ENCODE results near the gene ZDHHC16.
"Not testable (repeated sequence)": the region's sequence is repeated elsewhere in the genome, so short reads cannot be mapped to it uniquely, and the experiment has no call there.

ZDHHC16 gene

GRCh38 chr10:97474918-97475317 lies 28.9 kb downstream of the ZDHHC16 start:
- Histone ChIP-seq H3K56ac (ENCODE audit: low read length) (no peak overlapping the region), H3K23ac (ENCODE audit: low read length) (no peak overlapping the region), H3K36me3 (ENCODE audit: control insufficient read depth, insufficient read depth, low read length) (peaks cover 14% of the 10 kb centered on the region), H3K27me3 (ENCODE audit: insufficient read depth, low read length, poor library complexity) (no peaks in the 10 kb centered on the region), H2BK120ac (ENCODE audit: low read depth, low read length) (no peak overlapping the region), H4K8ac (ENCODE audit: low read depth, low read length) (no peak overlapping the region), H3K9ac (ENCODE audit: low read length) (no peak overlapping the region), H3K79me1 (ENCODE audit: low read length) (peaks cover 4% of the 10 kb centered on the region), H2AK5ac (ENCODE audit: low read length) (no peak overlapping the region), H3K4ac (ENCODE audit: low read depth, low read length) (no peak overlapping the region), H3K4me3 (ENCODE audit: low read length) (no peak overlapping the region), H3K4me2 (ENCODE audit: low read length) (no peak overlapping the region), H2BK5ac (ENCODE audit: low read length) (no peak overlapping the region), H3K27ac (ENCODE audit: low read depth, low read length) (no peak overlapping the region), H4K5ac (ENCODE audit: low read length) (no peak overlapping the region), H2BK15ac (replicated peaks; ENCODE audit: low read depth) (no peak overlapping the region), H3K4me1 (ENCODE audit: control insufficient read depth, low read depth, low read length) (no peaks in the 10 kb centered on the region), H3K79me2 (ENCODE audit: control insufficient read depth, insufficient read depth, low read length) (no peaks in the 10 kb centered on the region), H3K18ac (ENCODE audit: low read length) (no peak overlapping the region)
- DNase-seq = no peak
- no CpG with 5 or more reads among the region's 4 CpGs for WGBS (ENCODE audit: extremely low coverage, insufficient coverage, low lambda C conversion rate)

- no CpG with 5 or more reads among the region's 2 CpGs for WGBS (ENCODE audit: extremely low coverage, insufficient coverage, low lambda C conversion rate)
Observed at GRCh38 chr10:97475936-97476594, 30.1 kb downstream of the ZDHHC16 start.

GRCh38 chr10:97479410-97479809 lies 33.4 kb downstream of the ZDHHC16 start:
- not testable (repeated sequence) for H3K36me3 ChIP-seq (ENCODE audit: control insufficient read depth, insufficient read depth, low read length); H3K9ac ChIP-seq (ENCODE audit: low read length); H3K56ac ChIP-seq (ENCODE audit: low read length); H3K4me3 ChIP-seq (ENCODE audit: low read length); H2BK5ac ChIP-seq (ENCODE audit: low read length); H3K4me1 ChIP-seq (ENCODE audit: control insufficient read depth, low read depth, low read length); H2BK15ac ChIP-seq (replicated peaks; ENCODE audit: low read depth); H3K18ac ChIP-seq (ENCODE audit: low read length); H2AK5ac ChIP-seq (ENCODE audit: low read length); H3K79me1 ChIP-seq (ENCODE audit: low read length); H4K5ac ChIP-seq (ENCODE audit: low read length); DNase-seq; H3K79me2 ChIP-seq (ENCODE audit: control insufficient read depth, insufficient read depth, low read length); H4K8ac ChIP-seq (ENCODE audit: low read depth, low read length); H3K4ac ChIP-seq (ENCODE audit: low read depth, low read length); H3K23ac ChIP-seq (ENCODE audit: low read length); H2BK120ac ChIP-seq (ENCODE audit: low read depth, low read length); H3K27me3 ChIP-seq (ENCODE audit: insufficient read depth, low read length, poor library complexity); H3K4me2 ChIP-seq (ENCODE audit: low read length); H3K27ac ChIP-seq (ENCODE audit: low read depth, low read length)
- WGBS (ENCODE audit: extremely low coverage, insufficient coverage, low lambda C conversion rate) = no CpG with 5 or more reads among the region's 4 CpGs

More at GRCh38 chr10:97475936-97476594, 30.1 kb downstream of the ZDHHC16 start:
- Histone ChIP-seq H3K27me3 (ENCODE audit: insufficient read depth, low read length, poor library complexity) (no peaks in the 10 kb centered on the region), H3K9ac (ENCODE audit: low read length) (no peak overlapping the region), H3K4me1 (ENCODE audit: control insufficient read depth, low read depth, low read length) (no peaks in the 10 kb centered on the region), H2BK15ac (replicated peaks; ENCODE audit: low read depth) (no peak overlapping the region), H3K36me3 (ENCODE audit: control insufficient read depth, insufficient read depth, low read length) (peaks cover 7% of the 10 kb centered on the region), H2AK5ac (ENCODE audit: low read length) (no peak overlapping the region), H3K18ac (ENCODE audit: low read length) (no peak overlapping the region), H3K79me1 (ENCODE audit: low read length) (peaks cover 4% of the 10 kb centered on the region), H2BK5ac (ENCODE audit: low read length) (no peak overlapping the region), H3K79me2 (ENCODE audit: control insufficient read depth, insufficient read depth, low read length) (no peaks in the 10 kb centered on the region), H3K4me3 (ENCODE audit: low read length) (no peak overlapping the region), H2BK120ac (ENCODE audit: low read depth, low read length) (no peak overlapping the region), H3K4me2 (ENCODE audit: low read length) (no peak overlapping the region), H3K27ac (ENCODE audit: low read depth, low read length) (no peak overlapping the region), H3K23ac (ENCODE audit: low read length) (no peak overlapping the region), H3K4ac (ENCODE audit: low read depth, low read length) (no peak overlapping the region), H4K8ac (ENCODE audit: low read depth, low read length) (no peak overlapping the region), H4K5ac (ENCODE audit: low read length) (no peak overlapping the region), H3K56ac (ENCODE audit: low read length) (no peak overlapping the region)
- DNase-seq = no peak

GRCh38 chr10:97479939-97480338 lies 34.0 kb downstream of the ZDHHC16 start:
- peak; percentile 97 for DNase-seq
- peaks cover 7% of the 10 kb centered on the region for H3K36me3 ChIP-seq (ENCODE audit: control insufficient read depth, insufficient read depth, low read length)
- no peak overlapping the region for H3K27ac ChIP-seq (ENCODE audit: low read depth, low read length)
- no peak overlapping the region for H3K4me2 ChIP-seq (ENCODE audit: low read length)
- peaks cover 2% of the 10 kb centered on the region for H3K79me2 ChIP-seq (ENCODE audit: control insufficient read depth, insufficient read depth, low read length)
- no peak overlapping the region for H3K18ac ChIP-seq (ENCODE audit: low read length)
- no peak overlapping the region for H4K5ac ChIP-seq (ENCODE audit: low read length)
- no peak overlapping the region for H3K23ac ChIP-seq (ENCODE audit: low read length)
- H2BK15ac ChIP-seq (replicated peaks; ENCODE audit: low read depth) = no peak overlapping the region
- no peak overlapping the region for H2BK120ac ChIP-seq (ENCODE audit: low read depth, low read length)
- no peak overlapping the region for H4K8ac ChIP-seq (ENCODE audit: low read depth, low read length)
- WGBS (ENCODE audit: extremely low coverage, insufficient coverage, low lambda C conversion rate) = no CpG with 5 or more reads among the region's 9 CpGs
- H3K56ac ChIP-seq (ENCODE audit: low read length) = no peak overlapping the region
- H3K27me3 ChIP-seq (ENCODE audit: insufficient read depth, low read length, poor library complexity) = no peaks in the 10 kb centered on the region
- no peak overlapping the region for H3K4ac ChIP-seq (ENCODE audit: low read depth, low read length)
- no peak overlapping the region for H2BK5ac ChIP-seq (ENCODE audit: low read length)
- H2AK5ac ChIP-seq (ENCODE audit: low read length) = no peak overlapping the region
- H3K9ac ChIP-seq (ENCODE audit: low read length) = no peak overlapping the region
- peaks cover 7% of the 10 kb centered on the region for H3K79me1 ChIP-seq (ENCODE audit: low read length)
- H3K4me3 ChIP-seq (ENCODE audit: low read length) = no peak overlapping the region
- H3K4me1 ChIP-seq (ENCODE audit: control insufficient read depth, low read depth, low read length) = no peaks in the 10 kb centered on the region

- Histone ChIP-seq H4K5ac (ENCODE audit: low read length) (no peak overlapping the region), H3K9ac (ENCODE audit: low read length) (no peak overlapping the region), H3K79me1 (ENCODE audit: low read length) (peaks cover 7% of the 10 kb centered on the region), H3K56ac (ENCODE audit: low read length) (no peak overlapping the region), H3K4me2 (ENCODE audit: low read length) (no peak overlapping the region), H3K36me3 (ENCODE audit: control insufficient read depth, insufficient read depth, low read length) (peaks cover 4% of the 10 kb centered on the region), H2AK5ac (ENCODE audit: low read length) (no peak overlapping the region), H3K27ac (ENCODE audit: low read depth, low read length) (no peak overlapping the region), H2BK15ac (replicated peaks; ENCODE audit: low read depth) (no peak overlapping the region), H3K4me1 (ENCODE audit: control insufficient read depth, low read depth, low read length) (no peaks in the 10 kb centered on the region), H3K27me3 (ENCODE audit: insufficient read depth, low read length, poor library complexity) (no peaks in the 10 kb centered on the region), H3K18ac (ENCODE audit: low read length) (no peak overlapping the region), H2BK120ac (ENCODE audit: low read depth, low read length) (no peak overlapping the region), H4K8ac (ENCODE audit: low read depth, low read length) (no peak overlapping the region), H3K79me2 (ENCODE audit: control insufficient read depth, insufficient read depth, low read length) (peaks cover 2% of the 10 kb centered on the region), H3K4ac (ENCODE audit: low read depth, low read length) (no peak overlapping the region), H2BK5ac (ENCODE audit: low read length) (no peak overlapping the region), H3K23ac (ENCODE audit: low read length) (no peak overlapping the region), H3K4me3 (ENCODE audit: low read length) (no peak overlapping the region)
- no CpG with 5 or more reads among the region's 4 CpGs for WGBS (ENCODE audit: extremely low coverage, insufficient coverage, low lambda C conversion rate)
- no peak for DNase-seq
Observed at GRCh38 chr10:97481071-97481470, 35.1 kb downstream of the ZDHHC16 start.

GRCh38 chr10:97482381-97482780 lies 36.4 kb downstream of the ZDHHC16 start:
- Histone ChIP-seq H3K9ac (ENCODE audit: low read length) (no peak overlapping the region), H3K4me1 (ENCODE audit: control insufficient read depth, low read depth, low read length) (no peaks in the 10 kb centered on the region), H3K23ac (ENCODE audit: low read length) (no peak overlapping the region), H4K5ac (ENCODE audit: low read length) (no peak overlapping the region), H2AK5ac (ENCODE audit: low read length) (no peak overlapping the region), H2BK120ac (ENCODE audit: low read depth, low read length) (no peak overlapping the region), H3K4me2 (ENCODE audit: low read length) (no peak overlapping the region), H3K4me3 (ENCODE audit: low read length) (no peak overlapping the region), H3K4ac (ENCODE audit: low read depth, low read length) (no peak overlapping the region), H4K8ac (ENCODE audit: low read depth, low read length) (no peak overlapping the region), H3K27ac (ENCODE audit: low read depth, low read length) (no peak overlapping the region), H3K79me1 (ENCODE audit: low read length) (peaks cover 7% of the 10 kb centered on the region), H3K36me3 (ENCODE audit: control insufficient read depth, insufficient read depth, low read length) (peaks cover 3% of the 10 kb centered on the region), H3K79me2 (ENCODE audit: control insufficient read depth, insufficient read depth, low read length) (peaks cover 5% of the 10 kb centered on the region), H3K27me3 (ENCODE audit: insufficient read depth, low read length, poor library complexity) (no peaks in the 10 kb centered on the region), H2BK15ac (replicated peaks; ENCODE audit: low read depth) (no peak overlapping the region), H3K18ac (ENCODE audit: low read length) (no peak overlapping the region), H2BK5ac (ENCODE audit: low read length) (no peak overlapping the region), H3K56ac (ENCODE audit: low read length) (no peak overlapping the region)
- no CpG with 5 or more reads among the region's 1 CpG for WGBS (ENCODE audit: extremely low coverage, insufficient coverage, low lambda C conversion rate)
- no peak for DNase-seq

Data from mesendoderm (in vitro differentiated cells).